ENCODE results near the gene RUFY3. TPM values are rescaled to one million over a fixed set of nuclear protein-coding genes. Genes with fewer than 3 reads are reported as not detected.
"Not testable (repeated sequence)": the region's sequence is repeated elsewhere in the genome, so short reads cannot be mapped to it uniquely, and the experiment has no call there.

RUFY3 gene
- polyA plus RNA-seq, 10 donors: 41.9 to 119 (median 66.0) TPM

DNA sequence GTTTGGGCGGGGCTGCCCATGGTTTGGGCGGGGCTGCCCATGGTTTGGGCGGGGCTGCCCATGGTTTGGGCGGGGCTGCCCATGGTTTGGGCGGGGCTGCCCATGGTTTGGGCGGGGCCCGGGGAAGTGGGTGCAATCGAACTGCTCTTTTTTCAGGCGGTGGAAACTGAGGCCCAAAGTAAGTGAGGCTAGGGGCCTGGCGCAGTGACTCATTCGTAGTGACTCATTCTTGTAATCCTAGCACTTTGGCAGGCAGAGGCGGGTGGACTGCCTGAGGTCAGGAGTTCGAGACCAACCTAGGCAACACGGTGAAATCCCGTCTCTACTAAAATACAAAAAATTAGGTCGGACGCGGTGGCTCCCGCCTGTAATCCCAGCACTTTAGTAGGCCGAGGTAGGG is 118.4 kb downstream of the RUFY3 start:
- peak in 2 of 3 donors; percentile 18 to 51 for DNase-seq

DNA sequence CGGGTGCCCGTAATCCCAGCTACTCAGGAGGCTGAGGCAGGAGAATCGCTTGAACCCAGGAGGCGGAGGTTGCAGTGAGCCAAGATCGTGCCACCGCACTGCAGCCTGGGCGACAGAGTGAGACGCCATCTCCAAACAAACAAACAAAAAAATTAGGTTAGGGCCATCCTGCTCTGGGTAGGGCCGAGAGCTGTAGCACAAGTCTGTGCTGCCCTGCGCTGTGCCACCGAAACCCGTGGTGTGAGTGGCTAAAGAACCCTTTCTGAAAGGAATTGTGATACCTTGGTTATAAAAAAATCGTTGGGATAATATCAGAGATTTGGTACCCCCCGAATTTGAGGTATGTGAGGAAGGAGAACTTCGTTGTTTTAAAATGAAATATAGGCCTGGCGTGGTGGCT is 118.9 kb downstream of the RUFY3 start:
- DNase-seq: not testable (repeated sequence)

DNA sequence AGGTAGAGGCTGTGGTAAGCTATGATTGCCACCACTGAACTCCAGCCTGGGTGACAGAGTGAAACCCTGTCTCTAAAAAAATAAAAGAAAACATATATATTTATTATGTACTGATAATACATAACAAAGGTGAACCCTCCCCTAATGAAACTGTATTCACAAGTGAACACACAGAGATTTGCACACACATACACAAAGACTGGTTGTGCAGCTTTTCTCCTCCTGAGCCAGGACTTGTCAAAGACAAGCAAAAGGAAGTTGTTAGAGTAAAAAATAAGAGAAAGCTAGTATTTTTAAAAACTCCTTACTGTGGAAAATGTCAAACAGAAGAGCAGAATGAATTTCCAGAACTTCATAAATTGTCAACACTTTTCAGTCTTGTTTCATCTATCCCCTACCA is 119.4 kb downstream of the RUFY3 start:
- DNase-seq: no peak

DNA sequence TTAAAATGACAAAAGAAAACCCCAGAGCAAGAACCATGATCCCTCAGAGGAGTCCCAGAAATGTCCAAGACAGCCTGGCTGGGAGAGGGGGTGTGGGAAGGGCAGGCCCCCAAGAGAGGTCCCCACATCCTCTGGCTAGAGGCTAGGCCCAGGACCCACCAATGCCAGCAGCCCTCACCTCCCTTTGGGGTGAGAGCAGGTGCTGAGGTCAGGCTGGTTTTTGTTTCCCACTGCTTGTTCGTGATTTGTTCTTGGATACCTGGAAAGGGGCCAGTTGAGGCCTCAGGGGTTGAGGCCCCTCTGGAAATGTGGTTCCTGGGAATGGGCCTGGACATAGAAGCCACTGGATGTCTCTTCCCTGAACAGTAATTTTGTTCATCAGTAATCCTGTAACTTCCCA is 120.2 kb downstream of the RUFY3 start:
- DNase-seq: no peak

DNA sequence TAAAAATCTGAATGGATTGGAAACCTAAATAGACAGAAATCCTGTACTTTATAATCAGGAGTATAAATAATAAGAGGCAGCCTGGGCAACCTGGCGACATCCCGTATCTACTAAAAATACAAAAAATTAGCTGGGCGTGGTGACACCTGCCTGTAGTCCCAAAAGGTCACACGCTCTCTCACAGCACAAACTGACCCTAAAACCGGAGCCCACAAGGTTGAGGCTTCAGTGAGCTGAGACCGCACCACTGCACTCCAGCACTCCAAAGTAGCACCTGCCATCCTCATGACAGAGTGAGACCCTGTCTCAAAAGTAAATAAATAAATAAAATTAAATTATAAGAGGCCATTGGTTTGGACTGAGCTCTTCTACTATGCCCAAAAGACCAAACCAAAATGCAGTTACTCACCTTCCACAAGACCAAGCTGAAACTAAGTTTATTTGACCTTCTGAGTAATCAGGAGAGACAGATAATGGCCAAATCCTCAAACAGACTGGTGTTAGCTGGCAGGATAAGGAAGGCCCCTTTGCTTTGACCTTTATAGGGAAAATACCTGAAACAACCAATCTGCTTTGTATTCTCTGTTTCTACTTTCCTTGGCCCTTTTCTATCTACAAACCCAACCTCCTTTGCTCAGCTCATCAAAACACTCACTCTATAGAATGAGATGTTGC is 121.1 kb downstream of the RUFY3 start:
- no peak for DNase-seq

DNA sequence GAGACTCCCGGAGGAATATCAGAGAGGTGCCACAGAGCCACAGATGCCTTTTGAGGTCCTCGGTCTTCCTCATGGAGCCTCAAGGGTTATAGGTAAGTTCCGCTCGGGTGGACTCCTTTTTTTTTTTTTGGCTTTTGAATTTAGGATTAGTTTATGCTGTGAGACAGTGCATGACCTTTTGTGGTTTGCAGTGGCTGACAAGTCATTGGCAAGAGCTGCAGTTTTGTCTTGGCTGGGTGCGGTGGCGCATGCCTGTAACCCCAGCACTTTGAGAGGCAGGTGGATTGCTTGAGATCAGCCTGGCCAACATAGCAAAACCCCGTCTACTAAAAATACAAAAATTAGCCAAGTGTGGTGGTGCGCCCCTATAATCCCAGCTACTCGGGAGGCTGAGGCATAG is 122.4 kb downstream of the RUFY3 start:
- DNase-seq: no peak

DNA sequence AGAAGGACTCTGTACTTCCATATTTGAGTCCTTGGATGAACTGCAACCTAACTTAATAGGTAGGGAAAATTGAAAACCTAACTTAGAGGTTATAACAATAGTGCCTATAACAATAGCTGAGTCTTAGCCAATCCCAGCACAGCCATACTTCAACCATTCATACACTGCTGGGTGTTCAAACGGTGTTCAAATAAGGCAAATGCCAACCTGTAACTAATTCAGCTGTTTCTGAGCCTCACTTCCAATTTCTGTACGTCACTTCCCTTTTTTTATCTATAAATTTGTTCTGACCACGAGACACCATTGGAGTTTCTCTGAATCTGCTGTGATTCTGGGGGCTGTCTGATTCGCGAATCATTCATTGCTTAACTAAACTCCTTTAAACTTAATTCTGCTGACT is 127.5 kb downstream of the RUFY3 start:
- DNase-seq: no peak

DNA sequence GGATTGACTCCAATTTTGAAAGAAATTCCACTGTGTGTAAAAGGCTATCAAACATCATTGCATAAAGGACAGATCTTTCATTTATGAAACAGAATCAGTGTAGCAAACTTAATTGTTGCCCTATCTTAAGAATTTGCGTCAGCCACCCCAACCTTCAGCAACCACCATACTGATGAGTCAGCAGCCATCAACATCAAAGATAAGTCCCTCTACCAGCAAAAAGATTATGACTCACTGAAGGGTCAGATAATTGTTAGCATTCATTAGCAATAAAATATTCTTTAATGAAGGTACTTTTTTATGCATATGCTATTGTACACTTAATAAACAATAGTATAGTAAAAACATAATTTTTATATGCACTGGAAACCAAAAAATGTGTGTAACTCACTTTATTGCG is 133.7 kb downstream of the RUFY3 start:
- no peak for DNase-seq

Other genes starting within 250 kb of the RUFY3 start
- gene MUC7, start 249.8 kb upstream of the RUFY3 start, polyA plus RNA-seq (ENCODE audit: insufficient read length in 10 of 10): not detected
- gene AMTN, start 203.4 kb upstream of the RUFY3 start, polyA plus RNA-seq (ENCODE audit: insufficient read length in 10 of 10): not detected
- gene AMBN, start 129.7 kb upstream of the RUFY3 start, polyA plus RNA-seq (ENCODE audit: insufficient read length in 10 of 10): under 1 TPM in 1 of 10 donors, not detected in 9; 0.08 TPM
- 1 to 10 TPM; 1.1 to 3.7 (median 3.1) TPM for gene ENAM, start 93.2 kb upstream of the RUFY3 start, polyA plus RNA-seq (ENCODE audit: insufficient read length in 10 of 10)
- 1 to 10 TPM in 9 of 10 donors, under 1 TPM in 1; 0.92 to 2.4 (median 1.5) TPM for gene JCHAIN, start 55.5 kb upstream of the RUFY3 start, polyA plus RNA-seq (ENCODE audit: insufficient read length in 10 of 10)
- gene UTP3, start 33.4 kb upstream of the RUFY3 start, polyA plus RNA-seq (ENCODE audit: insufficient read length in 10 of 10): 10 to 100 TPM; 19.9 to 28.7 (median 22.6) TPM
- gene GRSF1, start 117.9 kb downstream of the RUFY3 start, polyA plus RNA-seq (ENCODE audit: insufficient read length in 10 of 10): 100 to 1,000 TPM; 127 to 193 (median 158) TPM
- 10 to 100 TPM; 23.0 to 45.9 (median 32.5) TPM for gene MOB1B, start 180.4 kb downstream of the RUFY3 start, polyA plus RNA-seq (ENCODE audit: insufficient read length in 10 of 10)